NCI-H2196 (cell line): ENCODE data around the gene KCNG3.

ENCODE experiments used
- DNase-seq: peaks from one replicate; lab custom pipeline; 2025; ENCODE audit not compliant: unreplicated experiment; lab: John Stamatoyannopoulos, UW

KCNG3 gene

GRCh38 chr2:42493468-42494354, at the start of gene KCNG3:
KCNG3 (minus strand) TSS chr2:42493982; CDS start chr2:42493501, 481 bp downstream.
- peak; percentile 87 for DNase-seq

- no peak for DNase-seq
Observed at GRCh38 chr2:42542871-42543270, 49.1 kb upstream of the KCNG3 start.

- no peak for DNase-seq
Observed at GRCh38 chr2:42537493-42537892, 43.7 kb upstream of the KCNG3 start.

GRCh38 chr2:42532397-42532796, 38.6 kb upstream of the KCNG3 start:
- DNase-seq = no peak

- DNase-seq = no peak
Observed at GRCh38 chr2:42523341-42523740, 29.6 kb upstream of the KCNG3 start.

GRCh38 chr2:42522035-42522434, 28.3 kb upstream of the KCNG3 start:
- no peak for DNase-seq

GRCh38 chr2:42519624-42520023, 25.8 kb upstream of the KCNG3 start:
- DNase-seq = no peak

- no peak for DNase-seq
Observed at GRCh38 chr2:42516418-42516901, 22.7 kb upstream of the KCNG3 start.

GRCh38 chr2:42513252-42513918, 19.6 kb upstream of the KCNG3 start:
- no peak for DNase-seq

- DNase-seq = no peak
Observed at GRCh38 chr2:42510608-42511243, 16.9 kb upstream of the KCNG3 start.

GRCh38 chr2:42510191-42510590, 16.4 kb upstream of the KCNG3 start:
- DNase-seq = no peak

GRCh38 chr2:42504364-42505230, 10.8 kb upstream of the KCNG3 start:
- DNase-seq = no peak

- no peak for DNase-seq
Observed at GRCh38 chr2:42503291-42503690, 9.5 kb upstream of the KCNG3 start.

GRCh38 chr2:42498497-42498896, 4.7 kb upstream of the KCNG3 start:
- no peak for DNase-seq

GRCh38 chr2:42495611-42496010, 1.8 kb upstream of the KCNG3 start:
- no peak for DNase-seq

- DNase-seq = no peak
Observed at GRCh38 chr2:42495234-42495581, 1.4 kb upstream of the KCNG3 start.

GRCh38 chr2:42494355-42495233, 812 bp upstream of the KCNG3 start:
- peak; percentile 87 for DNase-seq

- peak; percentile 42 for DNase-seq
Observed at GRCh38 chr2:42492691-42493467, 903 bp downstream of the KCNG3 start.

GRCh38 chr2:42488297-42488696, 5.5 kb downstream of the KCNG3 start:
- no peak for DNase-seq
